ENCODE results near the gene SLC25A42.
"Not testable (repeated sequence)": the region's sequence is repeated elsewhere in the genome, so short reads cannot be mapped to it uniquely, and the experiment has no call there.

The SLC25A42 gene

DNA sequence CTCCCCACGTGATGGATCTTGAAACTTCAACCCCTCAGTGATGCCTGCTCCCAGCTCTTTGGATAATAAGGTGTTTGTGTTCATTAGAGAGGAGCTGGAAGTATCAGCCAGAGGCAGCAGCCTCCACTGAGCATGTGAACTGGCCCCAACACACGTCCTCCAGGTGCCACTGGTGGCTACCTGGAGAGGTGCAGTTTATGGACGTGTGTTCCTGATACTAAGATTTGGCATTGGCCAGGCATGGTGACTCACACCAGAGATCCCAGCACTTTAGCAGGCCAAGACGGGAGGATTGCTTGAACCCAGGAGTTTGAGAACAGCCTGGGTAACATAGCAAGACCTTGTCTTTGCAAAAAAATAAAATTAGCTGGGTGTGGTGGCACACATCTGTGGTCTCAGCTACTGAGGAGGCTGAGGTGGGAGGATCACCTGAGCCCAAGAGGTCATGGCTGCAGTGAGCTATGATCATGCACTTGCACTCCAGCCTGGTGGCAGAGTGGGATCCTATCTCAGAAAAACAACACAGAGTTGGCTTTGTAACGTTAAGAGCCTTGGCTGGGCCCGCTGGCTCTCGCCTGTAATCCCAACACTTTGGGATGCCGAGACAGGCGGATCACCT lies 34.4 kb downstream of the SLC25A42 start:
- peaks cover 9% of the 10 kb centered on the region for H3K4me1 ChIP-seq (ENCODE audit: insufficient read depth, insufficient read length)
- no peaks in the 10 kb centered on the region for H3K36me3 ChIP-seq (ENCODE audit: insufficient read depth, insufficient read length, low read length)
- H3K4me3 ChIP-seq (ENCODE audit: insufficient read length, low read depth) = no peak overlapping the region
- H3K9ac ChIP-seq (ENCODE audit: insufficient read length, low read depth) = no peak overlapping the region
- TF ChIP-seq ZNF274 (IDR thresholded peaks at IDR 0.05; ENCODE audit: low read depth, low read length) (no peak), YY1 (IDR thresholded peaks at IDR 0.05; ENCODE audit: insufficient read depth, insufficient read length) (no peak)
- no peaks in the 10 kb centered on the region for H3K9me3 ChIP-seq (ENCODE audit: insufficient read depth, low read length)
- no peak for DNase-seq (ENCODE audit: low read depth, low spot score)
- H3K27me3 ChIP-seq (ENCODE audit: insufficient read depth, insufficient read length) = peaks cover 36% of the 10 kb centered on the region

DNA sequence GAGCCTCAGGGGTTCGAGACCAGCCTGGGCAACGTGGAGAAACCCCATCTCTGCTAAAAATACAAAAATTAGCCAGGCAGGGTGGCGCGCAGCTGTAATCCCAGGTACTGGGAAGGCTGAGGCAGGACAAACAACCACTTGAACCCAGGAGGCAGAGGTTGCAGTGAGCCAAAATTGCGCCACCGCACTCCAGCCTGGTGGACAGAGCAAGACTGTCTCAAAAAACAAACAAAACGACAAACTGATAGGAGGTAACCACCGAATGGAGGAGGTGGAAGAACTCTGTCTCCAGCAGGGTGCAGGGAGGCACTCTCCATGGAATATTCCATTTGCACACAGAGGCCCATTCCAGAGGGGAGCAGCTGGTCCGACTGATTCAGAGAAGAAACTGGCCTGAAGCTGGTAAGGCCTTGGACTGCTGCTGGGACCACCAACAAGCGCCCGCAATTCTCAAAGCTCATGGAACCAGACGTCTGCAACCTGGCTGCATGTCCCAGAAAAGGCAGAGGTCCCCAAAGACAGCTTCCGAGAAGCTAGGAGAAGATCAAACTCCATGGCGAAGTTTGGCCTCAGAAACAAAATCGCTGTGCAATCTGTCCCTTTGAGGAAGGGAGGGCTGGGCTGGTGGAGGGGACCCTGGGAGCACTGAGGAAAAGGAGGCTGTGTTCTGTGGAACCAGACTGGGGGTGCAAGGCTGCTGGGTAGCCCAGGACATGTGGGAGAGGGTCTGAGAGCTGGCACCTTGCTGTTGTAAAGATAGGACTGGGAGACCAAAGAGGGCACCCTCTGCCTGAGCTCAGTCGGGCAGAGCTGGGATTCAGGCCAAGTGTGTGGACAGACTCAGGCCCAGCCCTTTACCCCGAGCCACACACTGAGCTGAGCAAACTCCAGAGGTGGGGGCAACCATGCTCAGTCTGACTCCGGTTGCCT lies 35.2 kb downstream of the SLC25A42 start:
- Histone ChIP-seq H3K4me1 (ENCODE audit: insufficient read depth, insufficient read length) (peaks cover 11% of the 10 kb centered on the region), H3K9ac (ENCODE audit: insufficient read length, low read depth) (no peak overlapping the region), H3K27me3 (ENCODE audit: insufficient read depth, insufficient read length) (peaks cover 36% of the 10 kb centered on the region), H3K9me3 (ENCODE audit: insufficient read depth, low read length) (no peaks in the 10 kb centered on the region), H3K36me3 (ENCODE audit: insufficient read depth, insufficient read length, low read length) (no peaks in the 10 kb centered on the region), H3K4me3 (ENCODE audit: insufficient read length, low read depth) (no peak overlapping the region)
- TF ChIP-seq YY1 (IDR thresholded peaks at IDR 0.05; ENCODE audit: insufficient read depth, insufficient read length) = no peak
- DNase-seq (ENCODE audit: low read depth, low spot score) = no peak

DNA sequence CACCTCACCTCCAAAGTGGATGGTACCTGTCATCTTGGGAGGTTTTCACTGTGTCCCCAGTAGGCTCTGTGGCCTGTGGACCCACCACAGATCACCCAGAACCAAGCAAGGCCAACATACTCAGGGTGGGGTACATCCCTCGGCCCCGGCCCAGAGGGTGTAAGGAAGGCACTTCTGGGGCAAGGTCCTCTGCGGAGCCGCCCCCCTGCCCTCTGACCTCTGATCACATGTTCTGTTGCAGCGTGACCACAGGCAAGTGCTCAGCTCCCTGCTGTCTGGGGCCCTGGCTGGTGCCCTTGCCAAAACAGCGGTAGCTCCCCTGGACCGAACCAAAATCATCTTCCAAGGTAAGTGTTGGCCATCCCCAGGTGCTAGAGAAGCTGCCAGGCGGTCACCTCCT lies 37.7 kb downstream of the SLC25A42 start:
- no peaks in the 10 kb centered on the region for H3K36me3 ChIP-seq (ENCODE audit: insufficient read depth, insufficient read length, low read length)
- H3K9ac ChIP-seq (ENCODE audit: insufficient read length, low read depth) = no peak overlapping the region
- DNase-seq (ENCODE audit: low read depth, low spot score) = no peak
- H3K9me3 ChIP-seq (ENCODE audit: insufficient read depth, low read length) = no peaks in the 10 kb centered on the region
- no peak overlapping the region for H3K4me3 ChIP-seq (ENCODE audit: insufficient read length, low read depth)
- H3K27me3 ChIP-seq (ENCODE audit: insufficient read depth, insufficient read length) = peaks cover 34% of the 10 kb centered on the region
- peaks cover 10% of the 10 kb centered on the region for H3K4me1 ChIP-seq (ENCODE audit: insufficient read depth, insufficient read length)
- no peak for TF ChIP-seq YY1 (IDR thresholded peaks at IDR 0.05; ENCODE audit: insufficient read depth, insufficient read length)

DNA sequence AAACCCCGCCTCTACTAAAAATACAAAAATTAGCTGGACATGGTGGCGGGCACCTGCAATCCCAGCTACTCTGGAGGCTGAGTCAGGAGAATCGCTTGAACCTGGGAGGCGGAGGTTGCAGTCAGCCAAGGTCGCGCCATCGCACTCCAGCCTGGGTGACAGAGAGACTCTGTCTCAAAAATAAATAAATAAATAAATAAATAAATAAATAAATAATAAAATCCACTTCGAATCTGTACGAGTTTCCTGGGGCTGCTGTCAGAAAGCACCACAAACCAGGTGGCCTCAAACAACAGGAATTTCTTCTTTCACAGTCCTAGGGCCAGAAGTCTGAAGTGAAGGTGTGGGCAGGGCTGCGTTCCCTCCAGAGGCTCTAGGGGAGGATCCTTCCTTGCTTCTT lies 38.8 kb downstream of the SLC25A42 start:
- H3K4me1 ChIP-seq (ENCODE audit: insufficient read depth, insufficient read length) = peaks cover 10% of the 10 kb centered on the region
- H3K36me3 ChIP-seq (ENCODE audit: insufficient read depth, insufficient read length, low read length); DNase-seq (ENCODE audit: low read depth, low spot score); H3K9ac ChIP-seq (ENCODE audit: insufficient read length, low read depth); H3K9me3 ChIP-seq (ENCODE audit: insufficient read depth, low read length); H3K4me3 ChIP-seq (ENCODE audit: insufficient read length, low read depth): not testable (repeated sequence)
- H3K27me3 ChIP-seq (ENCODE audit: insufficient read depth, insufficient read length) = peaks cover 27% of the 10 kb centered on the region

DNA sequence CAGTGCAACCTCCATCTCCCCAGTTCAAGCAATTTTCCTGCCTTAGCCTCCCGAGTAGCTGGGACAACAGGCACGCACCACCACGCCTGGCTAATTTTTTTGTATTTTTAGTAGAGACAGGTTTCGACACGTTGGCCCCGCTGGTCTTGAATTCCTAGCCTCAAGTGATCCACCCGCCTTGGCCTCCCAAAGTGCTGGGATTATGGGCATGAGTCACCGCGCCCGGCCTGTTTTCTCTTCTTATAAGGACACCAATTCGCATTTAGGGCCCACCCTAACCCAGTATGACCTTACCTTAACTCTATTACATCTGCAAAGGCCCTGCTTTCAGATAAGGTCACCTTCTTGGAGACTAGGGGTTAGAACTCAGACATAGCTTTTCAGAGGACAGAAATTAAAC lies 39.4 kb downstream of the SLC25A42 start:
- no peak overlapping the region for H3K4me3 ChIP-seq (ENCODE audit: insufficient read length, low read depth)
- H3K27me3 ChIP-seq (ENCODE audit: insufficient read depth, insufficient read length) = peaks cover 25% of the 10 kb centered on the region
- no peaks in the 10 kb centered on the region for H3K36me3 ChIP-seq (ENCODE audit: insufficient read depth, insufficient read length, low read length)
- DNase-seq (ENCODE audit: low read depth, low spot score) = no peak
- peaks cover 13% of the 10 kb centered on the region for H3K4me1 ChIP-seq (ENCODE audit: insufficient read depth, insufficient read length)
- H3K9me3 ChIP-seq (ENCODE audit: insufficient read depth, low read length) = no peaks in the 10 kb centered on the region
- no peak overlapping the region for H3K9ac ChIP-seq (ENCODE audit: insufficient read length, low read depth)
- TF ChIP-seq ZNF274 (IDR thresholded peaks at IDR 0.05; ENCODE audit: low read depth, low read length) = no peak
- TF ChIP-seq YY1 (IDR thresholded peaks at IDR 0.05; ENCODE audit: insufficient read depth, insufficient read length) = no peak
- TF ChIP-seq SUZ12 (IDR thresholded peaks at IDR 0.05; ENCODE audit: extremely low read depth, insufficient read depth, insufficient read length) = no peak

DNA sequence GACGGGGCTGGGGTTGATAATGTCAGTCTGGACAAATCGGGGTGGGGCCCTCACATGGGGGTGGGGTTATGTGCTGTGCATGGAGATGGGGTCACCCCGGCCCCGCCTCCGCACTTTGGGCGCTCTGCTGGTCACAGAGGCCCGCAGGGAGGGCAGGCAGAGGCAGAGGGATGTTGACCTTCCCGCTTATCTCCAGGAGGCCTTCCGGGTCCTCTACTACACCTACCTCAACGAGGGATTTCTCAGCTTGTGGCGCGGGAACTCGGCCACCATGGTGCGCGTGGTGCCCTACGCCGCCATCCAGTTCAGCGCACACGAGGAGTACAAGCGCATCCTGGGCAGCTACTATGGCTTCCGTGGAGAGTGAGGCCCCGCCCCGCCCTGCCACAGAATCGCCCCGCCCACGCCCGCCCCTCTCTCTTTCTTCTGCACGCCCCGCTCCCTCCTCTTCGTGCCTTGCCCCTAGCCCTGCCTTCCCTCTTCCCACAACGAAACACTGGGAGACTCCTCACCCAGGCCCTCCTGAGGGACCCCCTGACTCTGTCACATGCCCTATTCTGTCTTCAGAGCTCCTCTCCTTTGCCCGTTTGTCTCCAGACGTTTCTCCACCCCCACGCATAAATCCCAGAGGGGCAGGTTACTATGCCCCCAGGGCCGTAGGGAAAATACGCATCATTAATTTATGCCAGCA lies 41.7 kb downstream of the SLC25A42 start:
- no peaks in the 10 kb centered on the region for H3K9me3 ChIP-seq (ENCODE audit: insufficient read depth, low read length)
- peak overlapping the region; percentile 91 for H3K9ac ChIP-seq (ENCODE audit: insufficient read length, low read depth)
- peak overlapping the region; percentile 74 for H3K4me3 ChIP-seq (ENCODE audit: insufficient read length, low read depth)
- peaks cover 24% of the 10 kb centered on the region for H3K27me3 ChIP-seq (ENCODE audit: insufficient read depth, insufficient read length)
- peak; percentile 63 for DNase-seq (ENCODE audit: low read depth, low spot score)
- H3K4me1 ChIP-seq (ENCODE audit: insufficient read depth, insufficient read length) = peaks cover 16% of the 10 kb centered on the region
- no peaks in the 10 kb centered on the region for H3K36me3 ChIP-seq (ENCODE audit: insufficient read depth, insufficient read length, low read length)
- TF ChIP-seq SUZ12 (IDR thresholded peaks at IDR 0.05; ENCODE audit: extremely low read depth, insufficient read depth, insufficient read length) (no peak), YY1 (IDR thresholded peaks at IDR 0.05; ENCODE audit: insufficient read depth, insufficient read length) (no peak), ZNF274 (IDR thresholded peaks at IDR 0.05; ENCODE audit: low read depth, low read length) (no peak)

DNA sequence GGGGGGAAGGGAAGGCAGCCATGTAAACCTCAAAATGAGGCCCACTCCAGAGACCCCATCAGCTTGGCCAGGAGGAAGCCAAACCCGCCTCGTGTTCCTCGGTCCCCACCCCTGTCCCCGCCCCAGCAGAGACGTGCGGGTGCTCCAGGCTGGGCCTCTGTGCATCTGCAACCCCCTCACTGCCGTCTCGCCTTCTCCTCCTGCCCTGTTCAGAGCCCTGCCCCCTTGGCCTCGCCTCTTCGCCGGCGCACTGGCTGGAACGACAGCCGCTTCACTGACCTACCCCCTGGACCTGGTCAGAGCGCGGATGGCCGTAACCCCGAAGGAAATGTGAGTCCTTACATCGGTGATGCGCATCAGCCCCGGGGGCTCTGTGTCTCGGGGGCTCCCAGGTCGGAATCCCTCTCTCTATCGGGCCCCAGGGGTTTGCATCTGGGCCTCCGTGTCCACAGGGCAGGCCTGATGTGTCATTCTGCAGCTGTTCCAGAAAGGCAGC lies 42.3 kb downstream of the SLC25A42 start:
- TF ChIP-seq SUZ12 (IDR thresholded peaks at IDR 0.05; ENCODE audit: extremely low read depth, insufficient read depth, insufficient read length) (no peak), ZNF274 (IDR thresholded peaks at IDR 0.05; ENCODE audit: low read depth, low read length) (no peak), YY1 (IDR thresholded peaks at IDR 0.05; ENCODE audit: insufficient read depth, insufficient read length) (no peak)
- H3K4me1 ChIP-seq (ENCODE audit: insufficient read depth, insufficient read length) = peaks cover 19% of the 10 kb centered on the region
- peaks cover 25% of the 10 kb centered on the region for H3K27me3 ChIP-seq (ENCODE audit: insufficient read depth, insufficient read length)
- peak overlapping the region; percentile 73 for H3K9ac ChIP-seq (ENCODE audit: insufficient read length, low read depth)
- no peaks in the 10 kb centered on the region for H3K9me3 ChIP-seq (ENCODE audit: insufficient read depth, low read length)
- no peaks in the 10 kb centered on the region for H3K36me3 ChIP-seq (ENCODE audit: insufficient read depth, insufficient read length, low read length)
- H3K4me3 ChIP-seq (ENCODE audit: insufficient read length, low read depth) = peak overlapping the region; percentile 36
- no peak for DNase-seq (ENCODE audit: low read depth, low spot score)

DNA sequence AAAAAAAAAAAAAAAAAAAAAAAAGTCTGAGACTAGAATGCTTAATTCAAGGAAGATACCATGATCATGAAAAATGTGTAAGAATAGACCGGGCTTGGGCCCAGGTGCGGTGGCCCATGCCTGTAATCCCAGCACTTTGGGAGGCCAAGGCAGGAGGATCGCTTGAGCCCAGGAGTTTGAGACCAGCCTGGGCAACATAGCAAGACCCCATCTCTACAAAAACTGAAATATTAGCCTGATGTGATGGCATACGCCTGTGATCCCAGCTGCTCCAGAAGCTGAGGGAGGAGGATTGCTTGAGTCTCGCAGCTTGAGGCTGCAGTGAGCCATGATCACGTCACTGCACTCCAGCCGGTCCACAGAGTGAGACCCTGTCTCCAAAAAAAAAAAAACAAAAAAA lies 43.1 kb downstream of the SLC25A42 start:
- Histone ChIP-seq H3K27me3 (ENCODE audit: insufficient read depth, insufficient read length) (peaks cover 29% of the 10 kb centered on the region), H3K4me1 (ENCODE audit: insufficient read depth, insufficient read length) (peaks cover 20% of the 10 kb centered on the region)
- H3K9ac ChIP-seq (ENCODE audit: insufficient read length, low read depth); H3K4me3 ChIP-seq (ENCODE audit: insufficient read length, low read depth); H3K9me3 ChIP-seq (ENCODE audit: insufficient read depth, low read length); DNase-seq (ENCODE audit: low read depth, low spot score); H3K36me3 ChIP-seq (ENCODE audit: insufficient read depth, insufficient read length, low read length): not testable (repeated sequence)

All from NT2/D1 (cell line).